NT2/D1 (cell line): Measurements from ENCODE around the gene ZNF655.
"Not testable (repeated sequence)": the region's sequence is repeated elsewhere in the genome, so short reads cannot be mapped to it uniquely, and the experiment has no call there.

Source experiments
- SUZ12 ChIP-seq: IDR thresholded peaks from 2 replicates; pipeline ENCODE4 v1.6.1; 2011; ENCODE audit not compliant: insufficient read length, insufficient read depth; ENCODE audit errors: extremely low read depth
- YY1 ChIP-seq: IDR thresholded peaks from 2 replicates; pipeline ENCODE4 v1.6.1; 2011; ENCODE audit not compliant: insufficient read length, insufficient read depth
- ZNF274 ChIP-seq: IDR thresholded peaks from 2 replicates; pipeline ENCODE4 v1.6.1; 2011; ENCODE audit warnings: mild to moderate bottlenecking, low read depth, low read length

DNA sequence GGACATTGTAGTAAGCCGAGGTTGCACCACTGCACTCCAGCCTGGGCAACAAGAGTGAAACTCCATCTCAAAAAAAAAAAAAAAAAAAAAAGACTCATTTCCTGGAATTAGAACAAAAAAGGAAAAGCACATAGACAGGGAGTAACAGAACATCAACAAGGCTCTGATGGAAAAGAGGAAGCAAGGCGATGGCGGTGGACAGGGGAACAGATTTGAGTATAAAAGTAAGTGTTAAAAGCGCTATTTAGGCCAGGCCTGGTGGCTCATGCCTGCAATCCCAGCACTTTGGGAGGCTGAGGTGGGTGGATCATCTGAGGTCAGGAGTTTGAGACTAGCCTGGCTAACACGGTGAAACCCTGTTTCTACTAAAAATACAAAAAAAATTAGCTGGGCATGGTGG lies 13.1 kb upstream of the ZNF655 start:
- not testable (repeated sequence) for TF ChIP-seq YY1, ZNF274, SUZ12
